Measurements from ENCODE around the gene TAC3. TPM values are rescaled to one million over a fixed set of nuclear protein-coding genes. Genes with fewer than 3 reads are reported as not detected.

Gene TAC3
- total RNA-seq, 1 donor from 2014 or later = not detected

DNA sequence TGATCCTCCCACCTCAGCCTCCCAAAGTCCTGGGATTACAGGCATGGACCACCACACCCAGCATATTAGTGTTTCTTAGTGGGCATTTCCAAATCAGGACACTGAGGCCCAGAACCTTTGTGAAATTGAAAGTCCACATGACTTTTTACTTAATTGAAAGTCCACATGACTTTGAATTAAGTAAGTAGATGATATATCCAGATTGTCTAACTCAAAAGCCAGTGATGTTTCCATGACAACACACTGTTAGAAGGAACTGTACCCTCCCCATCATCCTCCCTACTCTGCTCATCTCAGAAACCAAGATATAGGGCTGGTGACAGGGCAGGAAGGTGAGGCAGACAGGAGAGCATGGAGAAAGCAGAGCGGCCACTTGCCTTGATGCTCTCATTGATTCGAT lies 26.4 kb upstream of the TAC3 start:
- Histone ChIP-seq H3K36me3 (no peaks in the 10 kb centered on the region), H3K27me3 (no peaks in the 10 kb centered on the region), H3K9me3 (no peaks in the 10 kb centered on the region), H3K4me3 (no peak overlapping the region), H3K4me1 (no peaks in the 10 kb centered on the region), H3K27ac (no peak overlapping the region)
- intact Hi-C loops (cut with DNase I) = no loop called here
- DNase-seq (ENCODE audit: extremely low spot score in 2 of 2) = no peak
- TF ChIP-seq, protein P1, sequence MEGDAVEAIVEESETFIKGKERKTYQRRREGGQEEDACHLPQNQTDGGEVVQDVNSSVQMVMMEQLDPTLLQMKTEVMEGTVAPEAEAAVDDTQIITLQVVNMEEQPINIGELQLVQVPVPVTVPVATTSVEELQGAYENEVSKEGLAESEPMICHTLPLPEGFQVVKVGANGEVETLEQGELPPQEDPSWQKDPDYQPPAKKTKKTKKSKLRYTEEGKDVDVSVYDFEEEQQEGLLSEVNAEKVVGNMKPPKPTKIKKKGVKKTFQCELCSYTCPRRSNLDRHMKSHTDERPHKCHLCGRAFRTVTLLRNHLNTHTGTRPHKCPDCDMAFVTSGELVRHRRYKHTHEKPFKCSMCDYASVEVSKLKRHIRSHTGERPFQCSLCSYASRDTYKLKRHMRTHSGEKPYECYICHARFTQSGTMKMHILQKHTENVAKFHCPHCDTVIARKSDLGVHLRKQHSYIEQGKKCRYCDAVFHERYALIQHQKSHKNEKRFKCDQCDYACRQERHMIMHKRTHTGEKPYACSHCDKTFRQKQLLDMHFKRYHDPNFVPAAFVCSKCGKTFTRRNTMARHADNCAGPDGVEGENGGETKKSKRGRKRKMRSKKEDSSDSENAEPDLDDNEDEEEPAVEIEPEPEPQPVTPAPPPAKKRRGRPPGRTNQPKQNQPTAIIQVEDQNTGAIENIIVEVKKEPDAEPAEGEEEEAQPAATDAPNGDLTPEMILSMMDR (IDR thresholded peaks at IDR 0.05) = no peak
- TF ChIP-seq POLR2A (IDR thresholded peaks at IDR 0.05) (no peak), POLR2AphosphoS5 (IDR thresholded peaks at IDR 0.05; ENCODE audit: insufficient read depth in 1 of 2, low read depth in 1 of 2) (no peak)

DNA sequence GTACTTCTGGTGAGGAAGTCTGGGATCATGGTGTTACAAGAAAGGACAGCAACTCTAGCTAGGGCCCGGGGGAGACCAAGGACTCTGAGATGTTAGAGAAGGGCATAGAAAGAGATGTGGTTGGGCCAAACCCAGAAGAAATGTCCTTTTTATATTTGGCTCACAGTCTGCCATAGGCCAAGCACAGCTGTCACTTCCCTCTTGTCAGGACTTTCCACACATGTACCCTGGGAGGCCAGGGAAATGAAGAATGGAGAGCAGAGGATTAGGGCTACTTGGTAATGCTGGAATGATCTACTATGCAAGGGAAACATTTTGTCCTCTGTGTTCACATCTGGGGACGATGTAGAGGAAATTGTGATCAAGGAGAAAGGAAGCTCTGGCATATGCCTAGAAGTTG lies 24.4 kb upstream of the TAC3 start:
- H3K27me3 ChIP-seq = no peaks in the 10 kb centered on the region
- no peak overlapping the region for H3K4me3 ChIP-seq
- H3K4me1 ChIP-seq = no peaks in the 10 kb centered on the region
- H3K9me3 ChIP-seq = no peaks in the 10 kb centered on the region
- TF ChIP-seq, protein P1 (IDR thresholded peaks at IDR 0.05) = no peak
- TF ChIP-seq POLR2AphosphoS5 (IDR thresholded peaks at IDR 0.05; ENCODE audit: insufficient read depth in 1 of 2, low read depth in 1 of 2) (no peak), POLR2A (IDR thresholded peaks at IDR 0.05) (no peak)
- intact Hi-C loops (cut with DNase I) = no loop called here
- H3K27ac ChIP-seq = no peak overlapping the region
- H3K36me3 ChIP-seq = no peaks in the 10 kb centered on the region
- no peak for DNase-seq (ENCODE audit: extremely low spot score in 2 of 2)

DNA sequence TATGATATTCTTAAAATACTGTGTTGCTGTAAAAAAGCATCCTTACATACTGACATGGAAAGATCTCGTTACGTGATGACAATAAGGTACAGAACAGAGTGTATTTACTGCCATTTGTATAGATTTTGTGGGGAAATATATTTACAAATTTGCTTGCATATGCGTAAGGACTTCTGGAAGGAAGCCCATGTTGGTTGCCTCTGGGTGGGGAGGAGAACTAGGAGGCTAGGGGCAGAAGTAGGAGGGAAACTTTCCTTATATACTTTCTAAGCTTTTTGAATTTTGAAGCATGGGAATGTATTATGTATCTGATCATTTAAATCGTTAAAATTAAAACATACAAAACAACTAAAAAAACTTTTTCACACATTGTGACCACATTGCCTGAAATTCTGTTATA lies 23.9 kb upstream of the TAC3 start:
- H3K27ac ChIP-seq = no peak overlapping the region
- TF ChIP-seq POLR2A (IDR thresholded peaks at IDR 0.05) (no peak), POLR2AphosphoS5 (IDR thresholded peaks at IDR 0.05; ENCODE audit: insufficient read depth in 1 of 2, low read depth in 1 of 2) (no peak)
- TF ChIP-seq, protein P1 (IDR thresholded peaks at IDR 0.05) = no peak
- DNase-seq (ENCODE audit: extremely low spot score in 2 of 2) = no peak
- H3K36me3 ChIP-seq = no peaks in the 10 kb centered on the region
- no peaks in the 10 kb centered on the region for H3K9me3 ChIP-seq
- H3K4me1 ChIP-seq = no peaks in the 10 kb centered on the region
- no peak overlapping the region for H3K4me3 ChIP-seq
- intact Hi-C loops (cut with DNase I) = no loop called here
- no peaks in the 10 kb centered on the region for H3K27me3 ChIP-seq

DNA sequence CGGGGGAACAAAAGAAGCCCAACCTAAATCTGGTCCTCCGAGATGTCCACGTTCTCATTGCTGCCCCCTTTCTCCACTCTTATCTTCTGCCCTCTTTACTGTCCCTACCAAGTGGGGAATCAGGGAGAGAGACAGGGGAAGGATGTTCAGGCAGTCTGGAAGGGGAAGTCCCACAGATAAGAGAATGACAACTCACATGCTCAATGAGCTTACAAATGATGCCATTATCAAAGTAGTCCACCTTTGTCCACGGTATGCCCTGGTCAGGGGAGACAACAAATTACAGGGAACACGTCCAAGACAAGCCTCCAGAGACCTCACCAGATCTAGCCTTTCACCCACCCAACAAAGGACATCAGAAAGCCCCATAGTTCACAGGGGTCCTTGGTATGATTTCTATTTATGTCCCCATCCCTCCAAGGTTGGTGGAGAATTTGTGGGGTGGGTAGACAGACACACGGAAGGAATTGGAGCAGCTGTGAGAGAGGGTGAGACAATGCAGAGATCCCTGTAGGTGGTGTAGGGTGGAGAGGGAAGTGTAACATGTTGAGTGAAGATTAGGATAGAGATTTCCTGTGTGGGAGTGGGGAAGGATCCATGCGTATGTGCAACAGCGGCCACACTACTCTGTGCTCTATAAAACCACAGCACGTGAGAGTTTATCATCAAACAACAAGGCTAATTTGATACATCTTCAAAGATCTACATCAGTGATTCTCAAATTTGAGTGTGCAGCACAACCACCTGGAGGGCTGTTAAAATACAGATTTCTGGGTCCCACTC lies 22.9 kb upstream of the TAC3 start:
- intact Hi-C loops (cut with DNase I) = no loop called here
- Histone ChIP-seq H3K27ac (no peak overlapping the region), H3K4me3 (no peak overlapping the region), H3K36me3 (no peaks in the 10 kb centered on the region), H3K9me3 (no peaks in the 10 kb centered on the region), H3K27me3 (no peaks in the 10 kb centered on the region), H3K4me1 (no peaks in the 10 kb centered on the region)
- TF ChIP-seq POLR2AphosphoS5 (IDR thresholded peaks at IDR 0.05; ENCODE audit: insufficient read depth in 1 of 2, low read depth in 1 of 2) (no peak), POLR2A (IDR thresholded peaks at IDR 0.05) (no peak)
- TF ChIP-seq, protein P1 (IDR thresholded peaks at IDR 0.05) = no peak
- DNase-seq (ENCODE audit: extremely low spot score in 2 of 2) = no peak

DNA sequence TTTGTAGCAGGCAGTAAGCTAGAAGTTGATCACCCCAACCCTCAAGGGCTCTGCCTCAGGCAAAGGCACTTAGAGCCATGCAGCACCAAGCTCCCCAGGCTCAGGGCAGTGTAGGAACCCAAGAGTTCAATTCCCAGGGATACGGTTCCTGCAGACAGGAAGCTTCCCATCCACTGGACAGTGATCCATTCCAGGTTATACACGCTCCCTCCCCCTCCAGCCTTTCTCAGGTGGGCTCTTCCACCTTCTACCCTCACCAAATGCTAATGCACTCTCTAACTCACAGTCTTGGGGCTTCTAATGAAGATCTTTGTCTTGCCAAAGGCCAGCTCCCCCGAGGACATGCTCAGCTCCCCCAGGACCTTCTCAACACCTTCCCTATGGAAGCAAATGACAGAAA lies 20.9 kb upstream of the TAC3 start:
- H3K36me3 ChIP-seq = no peaks in the 10 kb centered on the region
- H3K9me3 ChIP-seq = no peaks in the 10 kb centered on the region
- intact Hi-C loops (cut with DNase I) = no loop called here
- no peak overlapping the region for H3K4me3 ChIP-seq
- no peaks in the 10 kb centered on the region for H3K27me3 ChIP-seq
- no peak overlapping the region for H3K27ac ChIP-seq
- no peaks in the 10 kb centered on the region for H3K4me1 ChIP-seq
- DNase-seq (ENCODE audit: extremely low spot score in 2 of 2) = no peak
- TF ChIP-seq POLR2AphosphoS5 (IDR thresholded peaks at IDR 0.05; ENCODE audit: insufficient read depth in 1 of 2, low read depth in 1 of 2) (no peak), POLR2A (IDR thresholded peaks at IDR 0.05) (no peak)
- TF ChIP-seq, protein P1 (IDR thresholded peaks at IDR 0.05) = no peak
